Mesenchymal stem cell (in vitro differentiated cells and primary cell): ENCODE measurements around the gene MRPL55.

Source experiments
- DNase-seq: peaks from one replicate; pipeline ENCODE4 v3.0.0-alpha.2; 2013
- H2AFZ ChIP-seq: one replicate; pipeline ENCODE4 v1.6.1; 2013; ENCODE audit warnings: low read depth, mild to moderate bottlenecking, control low read depth, inconsistent platforms, low read length, moderate library complexity
- H2AK5ac ChIP-seq: 2 replicates; pipeline ENCODE4 v1.6.1; 2013; ENCODE audit warnings: low read length, moderate library complexity, mild to moderate bottlenecking, inconsistent platforms; ENCODE audit not compliant: severe bottlenecking
- H2BK120ac ChIP-seq: one replicate; pipeline ENCODE4 v1.6.1; 2013; ENCODE audit warnings: low read depth, mild to moderate bottlenecking, inconsistent platforms, low read length, moderate library complexity
- H2BK12ac ChIP-seq, 2 experiments: one replicate each; pipeline ENCODE4 v1.6.1; 2013; ENCODE audit warnings: inconsistent platforms in 2 of 2, low read length in 2 of 2, mild to moderate bottlenecking in 2 of 2, moderate library complexity in 2 of 2, control low read depth in 1 of 2
- H2BK15ac ChIP-seq: one replicate; pipeline ENCODE4 v1.6.1; 2013; ENCODE audit warnings: mild to moderate bottlenecking, low read depth, inconsistent platforms; ENCODE audit not compliant: poor library complexity, severe bottlenecking
- H2BK5ac ChIP-seq: 2 replicates; pipeline ENCODE4 v1.6.1; 2013; ENCODE audit warnings: low read depth, mild to moderate bottlenecking, low read length, control low read depth, inconsistent platforms; ENCODE audit not compliant: poor library complexity, severe bottlenecking
- H3K14ac ChIP-seq, 2 experiments: one replicate each; pipeline ENCODE4 v1.6.1; 2013; ENCODE audit warnings: inconsistent platforms in 2 of 2, low read length in 2 of 2, control low read depth in 1 of 2, mild to moderate bottlenecking in 1 of 2, moderate library complexity in 1 of 2
- H3K18ac ChIP-seq, 2 experiments: one replicate each; pipeline ENCODE4 v1.6.1; 2013; ENCODE audit warnings: inconsistent platforms in 2 of 2, low read length in 2 of 2, control low read depth in 1 of 2, low read depth in 1 of 2, mild to moderate bottlenecking in 1 of 2
- H3K23ac ChIP-seq, 2 experiments: one replicate each; pipeline ENCODE4 v1.6.1; 2013; ENCODE audit warnings: inconsistent platforms in 2 of 2, low read length in 2 of 2, mild to moderate bottlenecking in 2 of 2, moderate library complexity in 2 of 2, control low read depth in 1 of 2
- H3K27ac ChIP-seq: 2 replicates; pipeline ENCODE4 v1.5.1; 2013; ENCODE audit warnings: mild to moderate bottlenecking, moderate library complexity, low read length, control low read depth, inconsistent platforms; ENCODE audit not compliant: poor library complexity, severe bottlenecking
- H3K27me3 ChIP-seq, 2 experiments: 2 replicates each; pipeline versions ENCODE4 v1.6.1 to v1.7.0; 2013; ENCODE audit warnings: low read length in 2 of 2, mild to moderate bottlenecking in 2 of 2, moderate library complexity in 2 of 2, control low read depth in 1 of 2, inconsistent platforms in 1 of 2; ENCODE audit not compliant: control insufficient read depth in 1 of 2, insufficient read depth in 1 of 2
- H3K36me3 ChIP-seq, 2 experiments: 2 replicates each; pipeline versions ENCODE4 v1.6.1 to v1.7.0; 2013; ENCODE audit warnings: low read length in 2 of 2, control low read depth in 1 of 2, inconsistent platforms in 1 of 2, low read depth in 1 of 2, mild to moderate bottlenecking in 1 of 2; ENCODE audit not compliant: insufficient read depth in 2 of 2, control insufficient read depth in 1 of 2
- H3K4ac ChIP-seq, 2 experiments: one replicate each; pipeline ENCODE4 v1.6.1; 2013; ENCODE audit warnings: inconsistent platforms in 2 of 2, low read length in 2 of 2, mild to moderate bottlenecking in 2 of 2, moderate library complexity in 2 of 2, control low read depth in 1 of 2, low read depth in 1 of 2
- H3K4me1 ChIP-seq: 2 replicates; pipeline ENCODE4 v1.6.1; 2013; ENCODE audit warnings: low read depth, low read length, control low read depth; ENCODE audit not compliant: control insufficient read depth, insufficient read depth
- H3K4me2 ChIP-seq: 2 replicates; pipeline ENCODE4 v1.6.1; 2013; ENCODE audit warnings: low read length, mild to moderate bottlenecking, inconsistent platforms; ENCODE audit not compliant: poor library complexity, severe bottlenecking
- H3K4me3 ChIP-seq, 2 experiments: 2 replicates each; pipeline versions ENCODE4 v1.5.1 to v1.7.0; 2013; ENCODE audit warnings: low read length in 2 of 2, mild to moderate bottlenecking in 2 of 2, control low read depth in 1 of 2, low read depth in 1 of 2; ENCODE audit not compliant: insufficient read depth in 1 of 2
- H3K79me1 ChIP-seq: replicated peaks from 2 replicates; pipeline ENCODE4 v1.6.1; 2013; ENCODE audit warnings: mild to moderate bottlenecking, control low read depth, low read length, inconsistent platforms; ENCODE audit not compliant: poor library complexity, severe bottlenecking
- H3K9ac ChIP-seq: 2 replicates; pipeline ENCODE4 v1.7.0; 2013; ENCODE audit warnings: mild to moderate bottlenecking, low read length, moderate library complexity
- H3K9me3 ChIP-seq: 2 replicates; pipeline ENCODE4 v1.7.0; 2013; ENCODE audit warnings: mild to moderate bottlenecking, low read length; ENCODE audit not compliant: control insufficient read depth
- H4K8ac ChIP-seq: one replicate; pipeline ENCODE4 v1.6.1; 2013; ENCODE audit warnings: inconsistent platforms, mild to moderate bottlenecking, low read length, moderate library complexity
- H4K91ac ChIP-seq: one replicate; pipeline ENCODE4 v1.6.1; 2013; ENCODE audit warnings: mild to moderate bottlenecking, low read length, inconsistent platforms
- WGBS: methylation state at CpG from one replicate; pipeline ENCODE4 v1.1.7; 2013; ENCODE audit warnings: mixed read lengths; 5-methylcytosine and 5-hydroxymethylcytosine counted together

The MRPL55 gene

GRCh38 chr1:228065543-228066347 lies 43.4 kb downstream of the MRPL55 start:
- no peak overlapping the region for H2AK5ac ChIP-seq
- H4K8ac ChIP-seq = no peak overlapping the region
- no peak overlapping the region for H3K18ac ChIP-seq
- WGBS = 77% methylated on average over 15 of the region's 15 CpGs
- no peak overlapping the region for H2AFZ ChIP-seq
- H3K27ac ChIP-seq = no peak overlapping the region
- peaks cover 51 to 88% of the 10 kb centered on the region in 2 experiments for H3K27me3 ChIP-seq
- H3K79me1 ChIP-seq = no peaks in the 10 kb centered on the region
- no peak overlapping the region for H2BK15ac ChIP-seq
- no peak overlapping the region for H3K14ac ChIP-seq
- no peak overlapping the region for H3K4me3 ChIP-seq
- no peaks in the 10 kb centered on the region for H3K36me3 ChIP-seq
- H4K91ac ChIP-seq = no peak overlapping the region
- H2BK12ac ChIP-seq = no peak overlapping the region
- no peak overlapping the region for H3K9ac ChIP-seq
- DNase-seq = no peak
- no peaks in the 10 kb centered on the region for H3K9me3 ChIP-seq
- no peak overlapping the region for H3K4ac ChIP-seq
- no peak overlapping the region for H2BK5ac ChIP-seq
- no peak overlapping the region for H3K4me2 ChIP-seq
- H3K23ac ChIP-seq = no peak overlapping the region
- no peak overlapping the region for H2BK120ac ChIP-seq
- peaks cover 2% of the 10 kb centered on the region for H3K4me1 ChIP-seq

DNA sequence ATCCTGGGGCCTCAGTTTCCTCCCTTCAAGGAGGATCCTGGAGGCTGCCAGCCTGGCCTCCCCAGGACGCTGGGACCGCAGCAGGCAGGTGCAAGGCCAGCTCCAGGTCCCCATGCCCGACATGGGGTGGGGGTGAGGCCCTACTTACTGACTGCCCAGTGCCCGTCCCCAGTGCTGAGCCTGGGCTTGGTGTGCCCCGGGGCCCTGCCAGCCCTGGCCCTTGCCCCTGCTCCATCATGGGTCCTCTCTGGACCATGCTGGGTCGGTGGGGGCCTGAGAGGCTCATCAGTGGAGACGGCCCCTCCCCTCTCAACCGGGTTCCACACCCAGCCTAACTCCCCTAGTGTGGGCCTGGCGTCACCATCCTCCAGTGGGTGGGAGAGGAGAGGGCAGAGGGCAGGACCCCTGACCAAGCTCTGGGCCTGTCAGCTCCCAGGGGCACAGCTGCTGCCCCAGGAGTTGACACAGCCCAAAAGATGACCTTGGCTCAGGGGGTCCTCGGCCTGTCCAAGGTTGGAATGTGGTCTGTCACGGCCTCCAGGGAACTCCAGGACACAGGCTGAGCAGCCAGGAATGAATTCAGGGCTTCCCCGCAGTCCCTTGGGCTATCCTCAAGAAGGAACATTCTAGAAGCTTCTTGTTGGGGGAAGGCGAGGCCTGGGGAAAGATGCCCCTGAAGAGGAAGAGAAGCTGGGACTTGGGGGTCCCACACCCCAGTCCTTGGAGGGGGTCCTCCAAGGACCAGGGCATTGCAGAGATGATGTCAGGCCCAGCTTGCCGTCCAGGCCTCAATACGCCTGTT lies 44.2 kb downstream of the MRPL55 start:
- Histone ChIP-seq H3K4ac (no peak overlapping the region), H3K9me3 (no peaks in the 10 kb centered on the region), H2BK120ac (no peak overlapping the region), H3K4me2 (no peak overlapping the region), H3K36me3 (no peaks in the 10 kb centered on the region), H3K14ac (no peak overlapping the region), H3K23ac (no peak overlapping the region), H3K27me3 (peaks cover 44 to 89% of the 10 kb centered on the region in 2 experiments), H2BK5ac (no peak overlapping the region), H4K91ac (no peak overlapping the region), H4K8ac (no peak overlapping the region), H3K9ac (no peak overlapping the region), H3K18ac (no peak overlapping the region), H3K79me1 (no peaks in the 10 kb centered on the region), H3K4me1 (peaks cover 2% of the 10 kb centered on the region), H2BK12ac (no peak overlapping the region), H3K27ac (no peak overlapping the region), H2AK5ac (no peak overlapping the region), H2AFZ (no peak overlapping the region), H2BK15ac (no peak overlapping the region), H3K4me3 (no peak overlapping the region)
- WGBS = 62% methylated on average over 14 of the region's 15 CpGs
- no peak for DNase-seq

GRCh38 chr1:228064296-228064695 lies 44.8 kb downstream of the MRPL55 start:
- Histone ChIP-seq H2BK5ac (no peak overlapping the region), H3K36me3 (no peaks in the 10 kb centered on the region), H3K4ac (no peak overlapping the region), H3K23ac (no peak overlapping the region), H2BK120ac (no peak overlapping the region), H3K4me3 (no peak overlapping the region), H3K18ac (no peak overlapping the region), H2AK5ac (no peak overlapping the region), H2BK12ac (no peak overlapping the region), H2BK15ac (no peak overlapping the region), H4K8ac (no peak overlapping the region), H3K14ac (no peak overlapping the region), H3K27ac (no peak overlapping the region), H3K9ac (no peak overlapping the region), H3K79me1 (no peaks in the 10 kb centered on the region), H3K9me3 (no peaks in the 10 kb centered on the region), H3K4me2 (no peak overlapping the region), H4K91ac (no peak overlapping the region), H2AFZ (no peak overlapping the region), H3K27me3 (peaks cover 40 to 91% of the 10 kb centered on the region in 2 experiments), H3K4me1 (peaks cover 2% of the 10 kb centered on the region)
- DNase-seq = no peak
- 40% methylated on average over 8 of the region's 8 CpGs for WGBS
